8988T (cell line): ENCODE results near the gene TNIP1.

Experiments
- DNase-seq: peaks from one replicate; pipeline ENCODE4 v3.0.0; 2011

TNIP1 gene

DNA sequence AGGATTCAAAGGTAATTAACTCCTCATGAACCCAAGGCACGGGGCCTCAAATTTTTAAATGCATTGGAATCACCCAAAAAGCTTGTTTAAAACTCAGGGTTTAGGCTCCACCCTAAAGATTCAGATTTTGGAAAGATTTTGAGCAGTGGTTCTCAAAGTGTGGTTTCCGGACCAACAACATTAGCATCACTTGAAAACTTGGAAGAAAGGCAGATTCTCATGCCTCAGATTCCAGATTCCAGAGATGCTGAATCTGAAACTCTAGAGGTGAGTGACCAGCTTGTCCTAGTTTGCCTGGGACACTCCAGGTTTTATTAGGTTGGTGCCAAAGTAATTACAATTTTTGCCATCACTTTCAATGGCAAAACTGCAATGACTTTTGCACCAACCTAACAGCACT lies 24.7 kb upstream of the TNIP1 start:
- DNase-seq: no peak

DNA sequence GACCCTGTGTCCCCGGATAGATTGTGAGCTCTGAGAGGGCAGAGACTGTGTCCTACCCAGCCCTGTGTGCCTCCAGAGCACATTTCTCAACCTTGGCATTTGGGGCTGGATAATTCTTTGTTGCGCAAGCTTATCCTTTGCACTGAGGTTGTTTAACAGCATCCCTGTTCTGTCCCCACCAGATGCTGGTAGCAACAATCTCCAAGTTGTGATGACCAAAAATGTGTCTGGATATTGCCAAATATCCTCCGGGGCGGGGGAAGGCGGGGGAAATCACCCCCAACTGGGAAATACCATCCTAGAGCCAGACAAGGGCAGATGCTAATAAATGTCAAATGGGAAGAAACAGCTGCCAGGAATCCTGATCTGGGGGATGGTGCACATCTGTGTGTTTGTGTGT lies 24.0 kb upstream of the TNIP1 start:
- DNase-seq: no peak

DNA sequence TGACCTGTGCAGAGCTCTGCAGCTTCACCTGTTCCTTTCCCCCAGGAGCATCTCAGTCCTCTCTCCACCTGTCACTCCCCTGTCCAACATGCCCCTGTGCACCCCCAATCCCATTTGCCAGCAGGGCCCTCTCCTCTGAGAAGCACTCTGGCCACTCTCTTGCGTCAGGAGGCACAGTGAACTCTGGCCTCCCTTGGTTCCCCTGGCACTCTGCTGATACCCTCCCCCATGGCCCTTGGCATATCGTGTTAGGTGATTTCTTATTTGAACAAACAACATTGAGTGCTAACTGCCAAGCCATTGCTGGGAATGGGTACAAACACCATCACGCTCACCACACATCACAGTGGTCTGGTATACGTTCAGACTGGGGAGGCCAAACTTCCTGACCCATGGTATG lies 20.9 kb upstream of the TNIP1 start:
- DNase-seq: no peak

DNA sequence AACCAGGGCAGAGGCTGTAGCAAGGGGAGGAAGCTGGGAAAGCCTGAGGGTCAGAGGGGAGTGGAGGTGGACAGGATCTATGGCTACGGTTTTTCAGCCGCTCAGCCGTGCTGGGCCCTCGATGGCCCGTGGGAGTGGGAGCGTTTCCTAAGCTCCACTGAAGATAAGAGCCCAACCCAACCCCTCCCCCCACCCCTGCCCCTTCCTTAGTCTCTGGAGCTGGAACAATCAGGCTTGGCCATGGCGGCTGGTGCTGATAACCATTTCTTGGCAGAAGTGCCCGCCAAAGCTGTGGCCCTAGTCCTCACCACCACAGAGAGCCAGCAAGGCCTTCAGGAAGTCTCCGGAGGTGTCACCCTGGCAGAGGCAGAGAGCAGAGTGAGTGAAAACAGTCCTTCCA lies 20.3 kb upstream of the TNIP1 start:
- DNase-seq: no peak

DNA sequence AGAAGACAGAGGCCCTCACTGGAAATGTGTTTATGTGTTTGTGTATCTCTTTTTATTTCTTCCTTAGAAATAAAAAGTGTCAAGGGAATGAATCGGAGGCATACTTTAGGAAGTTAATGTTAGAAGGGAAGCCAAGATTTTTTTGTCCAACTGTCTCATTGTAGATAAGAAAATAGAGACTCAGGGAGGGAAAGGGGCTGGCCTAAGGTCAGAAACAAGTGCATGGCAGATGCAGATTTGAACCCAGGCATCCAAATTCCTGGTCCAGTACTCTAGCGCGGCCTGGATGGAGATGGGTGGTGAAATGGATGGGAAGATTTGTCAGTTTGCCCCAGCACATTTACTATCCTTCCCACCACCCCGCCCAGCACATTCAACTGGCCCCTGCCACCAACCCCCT lies 19.8 kb upstream of the TNIP1 start:
- no peak for DNase-seq

DNA sequence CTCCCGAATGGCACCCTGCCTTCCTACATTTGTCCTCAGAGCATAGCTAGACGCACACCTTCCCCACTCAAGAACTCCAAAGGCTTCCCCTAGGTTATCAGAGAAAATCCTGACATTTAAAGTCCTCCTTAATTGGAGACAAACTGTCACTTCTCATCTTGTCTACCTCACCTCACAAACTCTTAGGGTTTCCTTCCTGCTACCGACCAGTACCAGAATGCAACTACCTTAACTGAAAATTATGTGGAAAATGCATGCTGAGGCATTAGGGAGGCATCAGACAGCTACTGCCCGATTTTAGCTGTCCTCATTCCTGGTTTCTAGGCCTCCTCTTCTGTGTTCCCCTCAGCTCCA lies 17.9 kb upstream of the TNIP1 start:
- DNase-seq: no peak

DNA sequence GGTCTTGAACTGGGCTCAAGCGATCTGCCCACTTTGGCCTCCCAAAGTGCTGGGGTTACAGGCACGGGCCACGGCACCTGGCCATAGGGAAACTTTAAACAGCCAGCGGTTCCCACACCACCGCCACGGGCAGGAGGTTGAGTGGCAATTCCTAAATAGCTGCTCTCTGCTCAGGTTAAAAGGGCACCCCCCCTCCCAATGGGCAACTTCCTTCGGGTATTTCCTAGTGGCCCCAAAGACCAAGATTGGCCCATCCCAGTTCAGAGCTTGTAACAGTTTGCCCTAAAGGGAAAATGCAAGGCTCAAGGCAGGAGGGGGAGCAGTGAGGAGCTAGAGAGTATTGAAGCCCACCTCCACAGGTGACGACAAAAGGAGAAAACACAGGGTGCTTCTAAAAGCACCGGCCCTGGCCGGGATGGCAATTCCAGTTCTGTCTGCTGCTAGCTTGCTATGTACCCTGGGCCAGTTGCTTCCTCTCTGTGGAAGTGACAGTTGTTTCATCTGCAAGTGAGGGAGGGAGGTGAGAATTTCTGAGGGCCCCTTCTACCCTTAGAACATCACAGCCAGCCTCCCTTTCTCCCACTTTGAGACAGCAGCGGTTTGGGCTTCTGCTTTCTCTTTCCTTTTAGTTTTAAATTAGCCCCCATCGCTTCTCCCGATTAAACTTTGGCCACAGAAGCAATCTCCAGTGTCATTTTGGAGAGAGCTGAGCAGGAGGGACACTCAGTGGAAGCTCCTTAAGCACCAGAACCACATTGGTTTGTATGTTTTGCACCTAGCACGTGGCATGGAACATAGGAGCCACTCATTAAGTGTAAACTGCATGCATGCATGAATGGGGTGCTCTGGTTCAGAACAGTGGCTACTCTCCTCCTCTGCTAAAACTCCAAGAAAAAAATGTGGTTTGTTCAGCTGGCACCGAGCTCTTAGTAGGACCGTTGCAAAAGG lies 17.3 kb upstream of the TNIP1 start:
- DNase-seq: no peak

DNA sequence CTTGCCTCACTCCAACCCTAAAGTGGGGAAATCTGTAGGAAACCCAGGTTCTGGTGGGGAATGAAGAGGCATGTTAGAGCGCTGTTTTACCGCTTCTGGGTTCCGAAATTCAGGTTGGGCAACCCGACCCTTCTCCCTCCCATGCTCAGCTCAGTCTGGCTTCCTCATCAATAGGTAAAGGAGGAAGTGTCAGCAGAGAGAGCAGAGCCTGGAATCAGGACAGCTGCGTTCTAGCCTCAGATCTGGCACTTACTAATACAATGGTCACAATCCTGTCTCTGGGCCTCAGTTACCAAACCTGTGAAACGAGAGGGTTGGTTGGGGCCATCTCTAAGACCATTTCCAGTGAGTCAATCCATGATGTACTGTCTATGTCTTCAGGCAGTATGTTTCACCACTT lies 16.2 kb upstream of the TNIP1 start:
- no peak for DNase-seq

DNA sequence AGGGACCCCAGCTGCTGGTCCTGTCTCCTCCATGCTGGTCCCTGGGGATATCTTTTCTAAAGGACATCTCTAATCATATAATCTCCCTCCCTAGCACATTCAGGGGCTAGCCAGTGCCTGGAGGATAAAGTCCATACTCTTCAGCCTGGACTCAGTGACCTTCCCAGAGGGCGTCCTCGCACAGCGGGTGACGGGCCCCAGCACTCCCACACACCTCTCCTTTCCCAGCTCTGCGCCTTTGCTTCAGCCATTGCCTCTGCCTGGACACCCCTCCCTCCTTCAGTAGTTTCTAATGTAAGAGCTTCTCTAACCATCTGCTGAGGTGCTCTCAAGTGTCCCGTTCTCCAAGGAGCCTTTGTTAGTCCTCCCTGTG lies 15.2 kb upstream of the TNIP1 start:
- no peak for DNase-seq

DNA sequence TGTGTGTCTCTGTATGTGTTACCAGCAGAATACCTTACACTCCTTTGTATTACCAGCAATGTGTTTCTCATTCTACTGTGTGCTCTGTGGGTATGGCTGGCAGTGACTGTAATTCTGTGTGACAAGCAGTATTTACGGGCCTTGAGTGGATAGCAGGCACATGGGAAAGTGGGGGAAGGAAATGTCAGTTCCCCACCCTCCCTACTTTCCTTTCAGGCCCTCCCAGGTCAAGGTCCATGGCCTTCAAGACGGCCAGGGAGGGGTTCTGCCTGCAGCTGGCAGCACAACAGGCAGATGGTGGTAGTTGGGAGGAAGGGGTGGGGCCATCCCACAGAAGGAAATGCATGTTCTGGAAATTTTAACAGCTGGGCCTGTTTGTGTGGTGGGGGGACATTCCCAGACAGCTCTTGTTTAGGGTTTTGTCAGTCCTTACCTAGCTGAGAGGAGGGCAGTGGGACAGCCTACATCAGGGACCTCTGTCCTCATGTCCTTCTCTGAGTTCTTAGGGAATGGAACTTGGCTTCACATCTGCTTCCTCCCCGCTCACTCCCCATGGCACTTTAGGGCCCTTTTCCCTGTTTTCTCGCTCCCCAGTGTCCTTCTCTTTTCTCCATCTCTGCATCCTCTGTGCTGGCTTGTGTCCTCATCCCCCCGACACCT lies 14.6 kb upstream of the TNIP1 start:
- DNase-seq: no peak

DNA sequence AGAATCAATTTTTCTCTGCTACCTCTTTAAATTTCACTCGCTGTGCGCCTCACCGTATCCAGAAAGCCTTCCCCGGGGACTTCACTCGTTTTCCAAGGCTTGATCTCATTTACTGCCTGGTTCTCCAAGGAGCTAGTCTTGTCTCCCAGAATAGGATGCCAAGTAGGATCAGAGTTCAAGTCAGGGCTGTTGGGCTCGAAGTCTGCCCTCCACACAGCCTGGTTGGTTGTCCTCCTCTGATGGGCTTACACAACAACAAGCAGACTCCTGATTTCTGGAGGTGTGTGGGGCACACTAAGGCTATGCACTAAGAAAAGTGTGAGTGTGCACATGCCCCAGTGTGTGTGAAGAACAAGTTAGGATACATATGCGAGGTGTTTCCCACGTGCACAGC lies 14.0 kb upstream of the TNIP1 start:
- DNase-seq: no peak

DNA sequence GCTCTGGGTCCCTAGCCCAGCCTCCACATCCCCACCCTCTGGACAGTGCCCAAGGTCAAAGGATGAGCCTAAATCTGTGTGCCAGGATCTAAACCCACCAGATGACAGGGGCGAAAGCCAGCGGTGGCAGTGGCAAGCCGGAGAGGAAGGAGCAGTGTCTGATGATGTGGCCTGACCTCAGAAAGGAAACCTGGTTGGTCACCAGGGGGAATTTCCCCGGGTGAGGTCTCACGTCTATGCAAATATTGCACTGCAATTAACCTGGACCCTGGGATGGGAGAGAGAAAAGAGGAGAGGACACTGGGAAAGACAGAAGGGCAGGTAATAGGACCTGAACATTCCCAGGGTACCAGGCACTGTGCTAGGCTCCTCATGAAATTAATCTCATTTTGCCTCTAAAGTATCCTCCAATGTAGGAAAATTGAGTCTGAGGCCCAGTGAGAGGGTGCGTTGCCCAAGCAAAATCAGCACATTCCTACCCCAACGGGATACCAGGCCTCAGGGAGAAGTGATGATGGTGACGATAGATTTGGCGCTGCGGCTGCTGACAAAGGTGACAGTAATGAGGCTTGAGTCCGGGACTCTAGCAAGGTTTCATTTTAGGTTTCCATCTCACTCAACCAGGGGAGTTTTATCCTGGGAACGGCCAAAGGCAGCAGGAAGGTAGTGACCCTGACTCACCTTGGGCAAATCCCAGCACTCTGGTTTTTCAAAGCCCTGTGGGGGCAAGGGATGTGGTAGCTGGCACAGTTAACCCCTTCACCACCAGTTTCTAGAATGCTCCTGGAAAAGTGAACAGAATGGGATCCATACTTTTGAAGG lies 13.4 kb upstream of the TNIP1 start:
- DNase-seq: no peak

DNA sequence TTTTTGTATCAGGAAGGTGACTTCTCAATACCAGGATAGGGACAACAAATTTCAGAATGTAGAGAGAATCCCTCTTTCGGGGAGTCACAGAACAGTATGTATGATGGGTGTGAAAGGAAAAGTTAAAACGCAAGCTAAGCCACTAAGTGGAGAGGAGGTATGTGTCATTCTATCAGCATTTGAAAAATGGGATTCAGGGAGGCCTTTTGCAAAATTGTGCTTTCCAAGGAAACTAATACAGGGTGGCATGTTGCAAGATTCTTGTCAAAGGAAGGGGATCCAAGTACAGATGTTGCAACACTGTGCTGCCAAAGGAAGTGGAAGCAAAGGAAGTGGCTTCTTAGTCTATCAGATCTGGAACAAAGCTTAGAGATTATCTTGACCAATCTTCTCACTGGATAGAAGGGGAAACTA lies 12.6 kb upstream of the TNIP1 start:
- DNase-seq: no peak

DNA sequence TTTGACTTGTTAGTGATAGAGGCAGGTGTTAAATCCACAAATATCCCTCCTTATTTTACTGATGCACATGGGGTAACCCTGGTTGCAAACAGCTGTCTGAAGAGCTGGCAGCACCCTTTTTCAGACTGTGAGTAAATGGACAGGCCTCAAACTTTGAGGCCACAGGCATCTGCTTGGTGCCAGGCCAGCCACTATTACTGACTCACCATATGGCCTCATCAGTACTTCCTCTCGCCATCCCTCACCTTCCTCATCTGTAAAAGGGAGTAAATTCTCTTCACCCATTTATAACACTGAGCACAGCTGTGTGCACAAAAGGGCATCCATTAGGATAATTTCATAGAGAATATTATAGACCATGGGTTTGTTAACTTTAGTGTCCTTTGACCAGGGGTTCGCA lies 11.9 kb upstream of the TNIP1 start:
- no peak for DNase-seq

DNA sequence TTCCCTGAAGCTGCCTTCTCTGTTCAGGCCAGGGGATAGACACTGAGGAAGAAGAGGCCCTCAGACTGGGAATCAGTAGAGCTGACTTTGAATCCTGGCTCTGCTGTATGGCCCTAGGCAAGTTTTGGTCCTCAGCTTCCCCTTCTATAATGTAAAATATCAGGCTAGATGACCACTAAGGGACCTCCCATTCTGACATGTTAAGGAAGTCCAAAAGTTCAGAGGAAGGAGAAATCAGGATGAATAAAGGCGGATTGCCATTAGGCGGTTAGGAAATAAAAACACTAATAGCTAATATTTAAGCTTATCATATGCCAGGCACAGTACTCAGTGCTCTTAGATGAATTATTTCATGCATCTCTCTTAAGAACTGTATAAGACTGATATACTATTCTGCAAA lies 8.9 kb upstream of the TNIP1 start:
- no peak for DNase-seq

DNA sequence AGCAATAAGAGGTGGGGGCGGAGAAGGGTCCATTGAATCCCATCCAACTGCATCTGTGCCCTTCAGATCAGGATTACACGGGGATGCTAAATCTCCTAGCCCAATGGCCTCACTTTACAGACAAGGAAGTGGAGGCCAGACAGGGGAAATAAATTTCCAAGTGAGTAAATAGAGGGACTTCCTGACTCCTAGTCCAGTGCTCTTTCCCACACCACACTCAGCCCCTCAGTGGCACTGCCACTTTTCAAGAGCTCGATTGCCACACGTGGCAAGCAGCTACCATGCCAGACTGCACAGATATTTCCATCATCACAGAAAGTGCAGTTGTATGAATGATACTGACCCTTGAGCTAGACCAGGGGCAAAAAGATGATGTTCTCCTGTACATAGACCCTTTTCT lies 8.2 kb upstream of the TNIP1 start:
- no peak for DNase-seq

DNA sequence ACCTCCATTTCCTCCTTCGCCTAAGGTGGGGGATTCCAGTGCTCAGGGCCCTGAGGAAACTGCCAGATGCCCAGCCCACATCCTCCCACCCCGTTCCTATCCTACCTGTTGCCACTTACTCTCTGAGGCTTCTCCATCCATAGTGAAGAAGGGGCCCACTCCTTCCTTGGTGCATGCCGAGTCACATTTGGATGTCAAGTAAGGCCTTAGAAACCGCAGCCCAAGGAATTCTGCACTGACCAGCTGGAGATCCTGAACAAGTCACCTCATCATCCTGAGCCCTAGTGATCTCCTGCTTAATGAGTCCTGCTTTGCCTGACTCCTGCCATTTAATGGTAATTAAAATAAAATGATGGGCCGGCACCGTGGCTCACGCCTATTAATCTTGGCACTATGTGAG lies 6.7 kb upstream of the TNIP1 start:
- DNase-seq: no peak

DNA sequence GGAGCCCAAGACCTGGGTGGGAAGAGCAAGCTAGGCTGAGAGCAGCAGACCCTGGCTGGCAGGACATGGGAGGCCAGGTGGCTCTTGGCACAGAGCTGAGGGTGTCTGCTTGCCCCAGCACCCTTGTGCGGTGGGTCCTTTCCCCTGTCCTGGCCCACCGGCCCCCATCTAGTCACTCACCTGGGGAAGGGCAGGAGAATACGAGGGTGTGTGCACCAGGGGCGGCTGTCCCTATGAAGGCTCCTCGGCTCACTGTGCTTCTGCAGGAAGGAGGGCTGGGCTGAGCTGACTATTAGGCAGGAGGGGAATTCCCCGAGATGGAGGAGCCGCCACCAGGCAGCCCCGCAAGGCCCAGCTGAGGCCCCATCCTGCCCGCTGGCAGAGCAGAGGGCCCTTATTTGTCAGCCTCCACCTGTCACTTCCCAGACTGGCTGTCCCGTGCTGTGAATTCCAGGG lies 6.1 kb upstream of the TNIP1 start:
- DNase-seq: no peak

DNA sequence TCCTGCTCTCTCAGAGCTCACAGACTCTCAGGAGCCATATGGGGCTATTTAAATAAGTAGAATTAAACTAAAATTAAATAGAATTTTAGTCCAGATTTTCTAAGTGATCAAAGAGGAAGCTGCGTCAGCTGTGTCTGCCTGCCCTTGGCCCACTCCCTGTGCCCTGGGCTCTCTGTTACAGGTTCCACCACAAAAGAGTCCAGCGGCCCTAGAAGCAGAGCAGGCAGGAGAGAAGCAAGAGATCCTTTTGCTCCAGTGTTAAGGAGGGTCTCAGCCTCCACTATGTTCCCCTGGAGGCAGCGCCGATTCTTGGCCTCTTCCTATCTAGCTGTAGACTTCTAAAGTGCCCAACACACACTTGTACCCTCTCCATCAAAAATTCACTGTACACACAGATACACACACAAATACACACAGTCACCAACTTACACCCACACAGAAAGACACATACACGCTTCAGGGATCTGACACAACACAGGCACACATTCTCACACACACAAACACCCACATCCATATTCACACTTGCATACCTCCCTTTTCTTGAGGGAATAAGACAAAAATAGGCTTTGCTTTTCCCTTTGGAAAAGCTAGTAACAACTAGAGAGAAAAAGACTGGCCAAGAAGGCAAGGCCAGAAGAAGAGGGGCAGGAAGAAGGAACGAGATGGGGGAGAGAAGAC lies 5.5 kb upstream of the TNIP1 start:
- no peak for DNase-seq

DNA sequence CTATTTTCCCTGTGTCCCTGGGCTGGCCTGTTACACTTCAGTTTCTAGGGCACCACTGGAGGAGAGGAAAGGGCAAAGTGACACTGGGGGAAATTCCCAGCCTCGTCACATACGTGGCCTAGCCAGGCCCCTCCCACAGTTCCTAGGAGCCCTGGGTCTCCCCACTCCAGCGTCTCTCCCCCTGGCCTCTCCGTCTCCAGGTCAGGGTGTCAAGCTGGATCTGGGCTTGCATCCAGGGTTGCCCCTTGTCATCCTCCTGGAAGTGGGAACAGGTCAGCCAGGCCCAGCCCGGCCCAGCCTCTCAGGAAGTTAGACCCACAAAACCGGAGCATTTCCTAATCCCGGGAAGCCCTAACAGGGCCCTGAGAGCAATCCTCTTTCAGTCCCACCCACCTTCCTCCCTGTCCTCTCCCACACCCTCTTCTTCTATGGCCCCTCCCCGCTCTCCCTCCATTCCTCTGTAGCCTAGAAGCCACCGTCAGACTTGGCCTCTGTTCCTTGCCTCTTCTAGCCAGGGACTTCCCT lies 4.7 kb upstream of the TNIP1 start:
- no peak for DNase-seq

DNA sequence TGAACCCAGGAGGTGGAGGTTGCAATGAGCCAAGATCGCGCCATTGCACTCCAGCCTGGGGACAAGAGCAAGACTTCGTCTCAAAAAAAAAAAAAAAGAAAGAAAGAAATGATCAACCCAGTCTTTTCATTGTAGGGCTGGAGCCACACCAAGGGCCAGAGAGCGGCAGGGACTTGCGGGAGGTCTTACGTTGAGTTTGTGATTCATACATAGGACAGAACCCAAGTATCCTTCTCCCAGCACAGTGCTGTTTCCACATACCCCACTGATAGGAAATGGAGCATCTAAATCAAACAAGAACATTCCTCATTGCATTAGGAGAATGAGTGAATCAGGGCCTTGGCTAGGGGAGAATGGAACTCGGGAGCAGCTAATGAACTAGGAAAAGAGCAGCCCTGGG lies 3.5 kb upstream of the TNIP1 start:
- DNase-seq: no peak

DNA sequence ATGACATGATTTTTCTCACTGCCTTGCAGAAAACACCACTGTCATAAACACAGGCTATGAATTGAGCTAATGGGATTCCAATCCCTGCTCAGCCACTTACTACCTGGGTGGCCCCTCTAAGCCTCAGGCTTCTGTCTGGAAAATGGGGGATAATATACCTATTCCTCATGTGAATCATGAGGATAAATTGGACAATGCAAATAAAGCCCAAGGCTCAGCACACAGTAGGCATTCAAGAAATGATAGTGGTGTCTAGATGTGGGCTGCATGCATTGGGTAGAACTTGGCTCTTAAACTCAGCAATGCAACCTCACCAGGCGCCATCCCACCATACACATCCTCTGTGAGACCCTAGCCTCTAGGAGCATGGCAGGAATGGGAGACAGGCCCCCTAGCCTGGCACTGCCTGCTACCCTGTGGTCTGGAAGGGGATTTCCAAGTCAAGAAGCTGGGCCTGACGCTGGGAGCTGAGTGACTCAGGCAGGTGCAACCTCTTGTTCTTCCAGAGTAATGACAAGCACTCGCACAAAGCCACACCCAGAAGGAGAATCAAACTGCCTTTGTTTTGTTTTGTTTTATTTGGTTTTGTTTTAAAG lies 2.3 kb upstream of the TNIP1 start:
- DNase-seq: no peak
